Panc1 (cell line): ENCODE data around the gene ADAMTS6. TPM values are rescaled to one million over a fixed set of nuclear protein-coding genes. Genes with fewer than 3 reads are reported as not detected.

Experiments used
- ATAC-seq: fragments of 200-7000 bp; cut with Tn5 transposase; 2 replicates; pipeline ENCODE4 v1.9.1; 2020; ENCODE audit warnings: mild to moderate bottlenecking, moderate library complexity
- BruUV-seq: library from RNA; stranded (reverse); fragments of 400-500 nt; replicated peaks from 2 replicates; lab custom pipeline; 2021; lab: Mats Ljungman, UMichigan
- CTCF ChIA-PET: fragments of 300-600 bp; sonication (Branson Sonifier 250); formaldehyde crosslinking; loops from one replicate; lab custom pipeline; 2022; ENCODE audit warnings: antibody characterized with exemption; lab: Charles Lee
- POLR2A ChIA-PET: fragments of 300-600 bp; sonication (Branson Sonifier 250); formaldehyde crosslinking; loops from one replicate; lab custom pipeline; 2022; ENCODE audit warnings: antibody characterized with exemption; lab: Charles Lee
- DNase-seq: peaks from one replicate; pipeline ENCODE4 v3.0.0-alpha.2; 2010; ENCODE audit warnings: low read depth, low spot score
- H3K27ac ChIP-seq: 2 replicates; pipeline ENCODE4 v1.5.1; 2011; ENCODE audit warnings: mild to moderate bottlenecking, low read length, inconsistent platforms
- H3K27me3 ChIP-seq: fragments of 200-500 bp; sonication (Bioruptor generic); 2 replicates; pipeline ENCODE4 v1.6.0; 2014; ENCODE audit warnings: low read length, inconsistent platforms; ENCODE audit not compliant: control insufficient read depth, insufficient read depth
- H3K36me3 ChIP-seq: fragments of 200-500 bp; sonication (Bioruptor generic); 2 replicates; pipeline ENCODE4 v1.5.1; 2014; ENCODE audit warnings: inconsistent platforms, mild to moderate bottlenecking, low read length, moderate library complexity; ENCODE audit not compliant: control insufficient read depth, insufficient read depth
- H3K4me1 ChIP-seq: 2 replicates; pipeline ENCODE4 v1.5.1; 2011; ENCODE audit warnings: inconsistent platforms, mild to moderate bottlenecking, low read length, moderate library complexity; ENCODE audit not compliant: control insufficient read depth, insufficient read depth
- H3K4me3 ChIP-seq, 2 experiments: 2 replicates each; pipeline ENCODE4 v1.5.1; 2011 to 2012; ENCODE audit warnings: low read depth in 2 of 2, low read length in 2 of 2, mild to moderate bottlenecking in 2 of 2, inconsistent platforms in 1 of 2, moderate library complexity in 1 of 2
- H3K9me3 ChIP-seq: fragments of 200-500 bp; sonication (Bioruptor generic); 2 replicates; pipeline ENCODE4 v1.5.1; 2014; ENCODE audit warnings: low read depth, mild to moderate bottlenecking, inconsistent platforms, low read length, moderate library complexity; ENCODE audit not compliant: control insufficient read depth, insufficient read depth
- POLR2AphosphoS5 ChIP-seq: IDR thresholded peaks from 2 replicates; pipeline ENCODE4 v1.6.1; 2012; ENCODE audit warnings: mild to moderate bottlenecking, low read depth, low read length, moderate library complexity
- SIN3A ChIP-seq: IDR thresholded peaks from 2 replicates; pipeline ENCODE4 v1.6.1; 2012; ENCODE audit warnings: low read depth, mild to moderate bottlenecking, low read length, moderate library complexity, borderline replicate concordance; ENCODE audit not compliant: insufficient read depth
- TCF7L2 ChIP-seq: IDR thresholded peaks from 2 replicates; pipeline ENCODE4 v1.6.1; 2011; ENCODE audit warnings: mild to moderate bottlenecking, low read depth, low read length, inconsistent platforms
- in situ Hi-C: cut with HindIII; loops from 2 replicates; pipeline ENCODE4 v1.10.0; 2016; ENCODE audit warnings: low sequenced_read_pairs, low pct_unique_long_range_greater_than_20kb
- intact Hi-C: fragments of 100-400 bp; cut with micrococcal nuclease; formaldehyde crosslinking; loops from one replicate; pipeline ENCODE4 v1.10.0; 2022; ENCODE audit not compliant: unreplicated experiment
- total RNA-seq: library from RNA; stranded (reverse); gene quantifications from one replicate; pipeline ENCODE4 v1.2.1, GENCODE V29; 2021; ENCODE audit not compliant: unreplicated experiment
- TF ChIP-seq, protein P1 (sequence below): fragments of 450-650 bp; IDR thresholded peaks from 2 replicates; pipeline ENCODE4 v1.5.1; 2017; ENCODE audit warnings: mild to moderate bottlenecking
- TF ChIP-seq, protein P2 (sequence below), 2 experiments: IDR thresholded peaks; 2 replicates each; pipeline ENCODE4 v1.6.1; 2011 to 2012; ENCODE audit warnings: low read depth in 2 of 2, control low read depth in 1 of 2, low read length in 1 of 2, mild to moderate bottlenecking in 1 of 2, moderate library complexity in 1 of 2; ENCODE audit not compliant: insufficient read depth in 1 of 2

Gene ADAMTS6
- total RNA-seq, 1 experiment from 2014 or later: 0.64 TPM

GRCh38 chr5:65394087-65394486 lies 87.6 kb downstream of the ADAMTS6 start:
- CTCF ChIA-PET: no interaction called here
- Histone ChIP-seq H3K4me1 (no peaks in the 10 kb centered on the region), H3K27ac (no peak overlapping the region), H3K4me3 (no peak overlapping the region), H3K36me3 (no peaks in the 10 kb centered on the region), H3K27me3 (no peaks in the 10 kb centered on the region), H3K9me3 (no peaks in the 10 kb centered on the region)
- TF ChIP-seq, protein P1, sequence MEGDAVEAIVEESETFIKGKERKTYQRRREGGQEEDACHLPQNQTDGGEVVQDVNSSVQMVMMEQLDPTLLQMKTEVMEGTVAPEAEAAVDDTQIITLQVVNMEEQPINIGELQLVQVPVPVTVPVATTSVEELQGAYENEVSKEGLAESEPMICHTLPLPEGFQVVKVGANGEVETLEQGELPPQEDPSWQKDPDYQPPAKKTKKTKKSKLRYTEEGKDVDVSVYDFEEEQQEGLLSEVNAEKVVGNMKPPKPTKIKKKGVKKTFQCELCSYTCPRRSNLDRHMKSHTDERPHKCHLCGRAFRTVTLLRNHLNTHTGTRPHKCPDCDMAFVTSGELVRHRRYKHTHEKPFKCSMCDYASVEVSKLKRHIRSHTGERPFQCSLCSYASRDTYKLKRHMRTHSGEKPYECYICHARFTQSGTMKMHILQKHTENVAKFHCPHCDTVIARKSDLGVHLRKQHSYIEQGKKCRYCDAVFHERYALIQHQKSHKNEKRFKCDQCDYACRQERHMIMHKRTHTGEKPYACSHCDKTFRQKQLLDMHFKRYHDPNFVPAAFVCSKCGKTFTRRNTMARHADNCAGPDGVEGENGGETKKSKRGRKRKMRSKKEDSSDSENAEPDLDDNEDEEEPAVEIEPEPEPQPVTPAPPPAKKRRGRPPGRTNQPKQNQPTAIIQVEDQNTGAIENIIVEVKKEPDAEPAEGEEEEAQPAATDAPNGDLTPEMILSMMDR: no peak
- TF ChIP-seq, protein P2, sequence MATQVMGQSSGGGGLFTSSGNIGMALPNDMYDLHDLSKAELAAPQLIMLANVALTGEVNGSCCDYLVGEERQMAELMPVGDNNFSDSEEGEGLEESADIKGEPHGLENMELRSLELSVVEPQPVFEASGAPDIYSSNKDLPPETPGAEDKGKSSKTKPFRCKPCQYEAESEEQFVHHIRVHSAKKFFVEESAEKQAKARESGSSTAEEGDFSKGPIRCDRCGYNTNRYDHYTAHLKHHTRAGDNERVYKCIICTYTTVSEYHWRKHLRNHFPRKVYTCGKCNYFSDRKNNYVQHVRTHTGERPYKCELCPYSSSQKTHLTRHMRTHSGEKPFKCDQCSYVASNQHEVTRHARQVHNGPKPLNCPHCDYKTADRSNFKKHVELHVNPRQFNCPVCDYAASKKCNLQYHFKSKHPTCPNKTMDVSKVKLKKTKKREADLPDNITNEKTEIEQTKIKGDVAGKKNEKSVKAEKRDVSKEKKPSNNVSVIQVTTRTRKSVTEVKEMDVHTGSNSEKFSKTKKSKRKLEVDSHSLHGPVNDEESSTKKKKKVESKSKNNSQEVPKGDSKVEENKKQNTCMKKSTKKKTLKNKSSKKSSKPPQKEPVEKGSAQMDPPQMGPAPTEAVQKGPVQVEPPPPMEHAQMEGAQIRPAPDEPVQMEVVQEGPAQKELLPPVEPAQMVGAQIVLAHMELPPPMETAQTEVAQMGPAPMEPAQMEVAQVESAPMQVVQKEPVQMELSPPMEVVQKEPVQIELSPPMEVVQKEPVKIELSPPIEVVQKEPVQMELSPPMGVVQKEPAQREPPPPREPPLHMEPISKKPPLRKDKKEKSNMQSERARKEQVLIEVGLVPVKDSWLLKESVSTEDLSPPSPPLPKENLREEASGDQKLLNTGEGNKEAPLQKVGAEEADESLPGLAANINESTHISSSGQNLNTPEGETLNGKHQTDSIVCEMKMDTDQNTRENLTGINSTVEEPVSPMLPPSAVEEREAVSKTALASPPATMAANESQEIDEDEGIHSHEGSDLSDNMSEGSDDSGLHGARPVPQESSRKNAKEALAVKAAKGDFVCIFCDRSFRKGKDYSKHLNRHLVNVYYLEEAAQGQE (IDR thresholded peaks at IDR 0.05; ENCODE audit: insufficient read depth in 1 of 2, low read depth in 2 of 2, low read length in 1 of 2): no peak
- DNase-seq (no peak), ATAC-seq (no peak)
- no TSS peak for BruUV-seq
- intact Hi-C loops: no loop called here
- in situ Hi-C loops: no loop called here
- POLR2A ChIA-PET: no interaction called here

DNA sequence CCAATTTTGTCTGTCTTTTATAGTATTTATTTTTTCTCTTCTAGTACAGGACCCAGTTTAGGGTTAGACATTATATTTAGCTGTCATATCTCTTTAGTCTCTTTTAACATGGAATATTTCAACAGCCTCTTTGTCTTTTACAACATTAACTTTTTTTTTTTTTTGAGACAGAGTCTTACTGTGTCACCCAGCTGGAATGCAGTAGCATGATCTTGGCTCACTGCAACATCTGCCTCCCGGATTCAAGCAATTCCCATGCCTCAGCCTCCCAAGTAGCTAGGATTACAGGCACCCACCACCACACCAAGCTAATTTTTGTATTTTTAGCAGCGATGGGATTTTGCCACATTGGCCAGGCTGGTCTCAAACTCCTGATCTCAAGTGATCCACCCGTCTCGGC lies 90.1 kb downstream of the ADAMTS6 start:
- ATAC-seq: no peak
- no peak for DNase-seq
- no peaks in the 10 kb centered on the region for H3K36me3 ChIP-seq
- no peaks in the 10 kb centered on the region for H3K9me3 ChIP-seq
- H3K4me1 ChIP-seq: no peaks in the 10 kb centered on the region
- ChIA-PET CTCF (no interaction called here), POLR2A (no interaction called here)
- BruUV-seq: no TSS peak
- no peak overlapping the region for H3K27ac ChIP-seq
- in situ Hi-C loops: no loop called here
- no peak overlapping the region for H3K4me3 ChIP-seq
- intact Hi-C loops: no loop called here
- no peaks in the 10 kb centered on the region for H3K27me3 ChIP-seq
- TF ChIP-seq, protein P1: no peak
- TF ChIP-seq, protein P2 (IDR thresholded peaks at IDR 0.05; ENCODE audit: insufficient read depth in 1 of 2, low read depth in 2 of 2, low read length in 1 of 2): no peak
- TF ChIP-seq TCF7L2 (no peak), SIN3A (no peak), POLR2AphosphoS5 (no peak)
